Measurements from ENCODE around the gene NAA11. TPM values are rescaled to one million over a fixed set of nuclear protein-coding genes. Genes with fewer than 3 reads are reported as not detected.

The NAA11 gene
- total and polyA plus RNA-seq, 3 donors from 2014 or later: 17.2 to 23.0 (median 17.9) TPM

DNA sequence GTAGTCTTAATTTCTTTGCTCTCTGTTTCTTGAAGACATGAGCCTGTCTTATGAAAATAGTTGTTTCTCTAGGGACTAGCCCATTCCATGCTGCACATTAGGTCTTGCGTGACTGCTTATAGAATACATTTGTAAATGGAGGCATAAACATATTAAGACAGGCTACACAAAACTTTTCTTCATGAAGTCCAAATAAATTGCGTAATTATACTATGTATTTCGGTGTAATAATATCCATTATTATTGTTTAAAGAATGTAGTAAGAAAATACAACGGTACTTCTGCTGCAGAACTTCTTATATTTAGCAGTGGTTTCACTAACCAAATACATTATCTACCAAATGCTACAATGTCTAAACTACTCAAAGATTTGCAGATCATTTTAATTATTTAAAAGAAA is 8.5 kb upstream of the NAA11 start:
- intact Hi-C loops (cut with DNase I; ENCODE audit: low total_unique reads): no loop called here
- H3K36me3 ChIP-seq (ENCODE audit: low read depth, missing control alignments): no peaks in the 10 kb centered on the region
- H3K9me3 ChIP-seq: no peaks in the 10 kb centered on the region
- no peak for DNase-seq
- no peak overlapping the region for H3K27ac ChIP-seq
- TF ChIP-seq POLR2A (IDR thresholded peaks at IDR 0.05): no peak
- TF ChIP-seq, protein P1, sequence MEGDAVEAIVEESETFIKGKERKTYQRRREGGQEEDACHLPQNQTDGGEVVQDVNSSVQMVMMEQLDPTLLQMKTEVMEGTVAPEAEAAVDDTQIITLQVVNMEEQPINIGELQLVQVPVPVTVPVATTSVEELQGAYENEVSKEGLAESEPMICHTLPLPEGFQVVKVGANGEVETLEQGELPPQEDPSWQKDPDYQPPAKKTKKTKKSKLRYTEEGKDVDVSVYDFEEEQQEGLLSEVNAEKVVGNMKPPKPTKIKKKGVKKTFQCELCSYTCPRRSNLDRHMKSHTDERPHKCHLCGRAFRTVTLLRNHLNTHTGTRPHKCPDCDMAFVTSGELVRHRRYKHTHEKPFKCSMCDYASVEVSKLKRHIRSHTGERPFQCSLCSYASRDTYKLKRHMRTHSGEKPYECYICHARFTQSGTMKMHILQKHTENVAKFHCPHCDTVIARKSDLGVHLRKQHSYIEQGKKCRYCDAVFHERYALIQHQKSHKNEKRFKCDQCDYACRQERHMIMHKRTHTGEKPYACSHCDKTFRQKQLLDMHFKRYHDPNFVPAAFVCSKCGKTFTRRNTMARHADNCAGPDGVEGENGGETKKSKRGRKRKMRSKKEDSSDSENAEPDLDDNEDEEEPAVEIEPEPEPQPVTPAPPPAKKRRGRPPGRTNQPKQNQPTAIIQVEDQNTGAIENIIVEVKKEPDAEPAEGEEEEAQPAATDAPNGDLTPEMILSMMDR (IDR thresholded peaks at IDR 0.05): no peak
- WGBS, 2 donors: 72 to 93% methylated on average over 4 of the region's 4 CpGs
- no peaks in the 10 kb centered on the region for H3K4me1 ChIP-seq
- H3K4me3 ChIP-seq: no peak overlapping the region
- no peaks in the 10 kb centered on the region for H3K27me3 ChIP-seq

DNA sequence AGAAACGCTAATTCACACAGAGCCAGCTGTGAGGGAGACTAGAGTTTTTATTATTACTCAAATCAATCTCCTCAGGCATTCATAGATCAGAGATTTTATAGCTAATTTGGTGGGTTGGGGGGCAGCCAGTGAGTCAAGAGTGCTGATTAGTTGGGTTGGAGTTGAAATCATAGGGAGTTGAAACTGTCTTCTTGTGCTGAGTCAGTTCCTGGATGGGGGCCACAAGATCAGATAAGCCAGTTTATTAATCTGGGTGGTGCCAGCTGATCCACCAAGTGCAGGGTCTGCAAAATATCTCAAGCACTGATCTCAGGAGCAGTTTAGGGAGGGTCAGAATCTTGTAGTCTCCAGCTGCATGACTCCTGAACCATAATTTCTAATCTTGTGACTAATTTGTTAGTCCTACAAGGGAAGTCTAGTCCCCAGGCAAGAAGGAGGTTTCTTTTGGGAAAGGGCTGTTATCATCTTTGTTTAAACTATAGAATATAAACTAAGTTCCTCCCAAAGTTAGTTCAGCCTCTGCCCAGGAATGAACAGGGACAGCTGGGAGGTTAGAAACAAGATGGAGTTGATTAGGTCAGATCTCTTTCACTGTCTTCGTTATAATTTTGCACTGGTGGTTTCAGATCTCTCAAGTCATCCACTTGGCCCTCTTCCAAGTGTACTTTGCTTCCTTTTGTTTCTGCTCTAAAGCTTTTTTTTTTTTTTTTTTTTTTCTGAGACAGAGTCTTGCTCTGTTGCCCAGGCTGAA is 5.4 kb upstream of the NAA11 start:
- Histone ChIP-seq H3K4me1 (no peaks in the 10 kb centered on the region), H3K9me3 (no peaks in the 10 kb centered on the region), H3K27me3 (no peaks in the 10 kb centered on the region), H3K27ac (no peak overlapping the region), H3K36me3 (ENCODE audit: low read depth, missing control alignments) (no peaks in the 10 kb centered on the region), H3K4me3 (no peak overlapping the region)
- no peak for DNase-seq
- WGBS, 2 donors: 57 to 72% methylated on average over 2 of the region's 2 CpGs
- TF ChIP-seq, protein P1 (IDR thresholded peaks at IDR 0.05): no peak
- no peak for TF ChIP-seq POLR2A (IDR thresholded peaks at IDR 0.05)
- intact Hi-C loops (cut with DNase I; ENCODE audit: low total_unique reads): no loop called here

DNA sequence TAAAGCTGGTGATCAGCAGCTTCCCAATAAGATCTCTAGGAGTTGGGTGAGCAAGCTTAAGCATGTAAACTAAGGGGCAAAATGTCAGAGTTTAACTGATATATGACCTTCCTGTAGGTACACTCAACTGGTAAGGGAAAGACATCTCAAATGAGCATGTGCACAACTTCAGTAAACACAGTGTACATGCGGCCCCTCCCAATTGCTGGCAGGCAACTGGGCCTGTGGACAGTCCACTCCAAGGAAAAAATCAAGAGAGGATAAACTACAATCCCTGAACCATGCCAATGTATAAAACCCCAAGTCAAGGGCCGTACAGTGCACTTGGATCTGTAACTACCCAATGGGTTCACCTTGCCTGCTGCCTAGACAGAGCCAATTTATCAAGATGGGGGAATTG is 4.9 kb upstream of the NAA11 start:
- no peak overlapping the region for H3K4me3 ChIP-seq
- 82 to 90% methylated on average over 2 of the region's 2 CpGs for WGBS, 2 donors
- H3K27ac ChIP-seq: no peak overlapping the region
- no peaks in the 10 kb centered on the region for H3K36me3 ChIP-seq (ENCODE audit: low read depth, missing control alignments)
- DNase-seq: no peak
- intact Hi-C loops (cut with DNase I; ENCODE audit: low total_unique reads): no loop called here
- H3K9me3 ChIP-seq: no peaks in the 10 kb centered on the region
- TF ChIP-seq, protein P1 (IDR thresholded peaks at IDR 0.05): no peak
- TF ChIP-seq POLR2A (IDR thresholded peaks at IDR 0.05): no peak
- no peaks in the 10 kb centered on the region for H3K27me3 ChIP-seq
- no peaks in the 10 kb centered on the region for H3K4me1 ChIP-seq

DNA sequence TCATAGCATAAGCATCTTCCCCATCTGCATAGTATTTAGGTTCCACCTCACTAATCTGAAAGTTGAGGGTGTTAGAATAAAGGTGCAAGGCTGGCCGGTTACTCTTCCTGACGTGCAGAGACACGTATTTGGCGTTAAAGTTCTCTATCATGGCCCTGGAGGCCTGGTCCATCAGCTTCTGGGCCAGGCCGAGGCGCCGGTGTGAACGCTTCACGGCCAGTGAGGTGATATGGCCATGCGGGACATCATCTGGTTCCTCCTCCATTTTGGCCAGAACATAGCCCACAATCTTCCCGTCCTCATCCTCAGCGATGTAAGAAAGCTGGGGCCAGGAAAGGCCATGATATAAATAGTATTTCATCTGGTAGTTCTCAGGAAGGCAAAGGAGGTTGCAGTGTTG is 425 bp downstream of the NAA11 start:
- peak overlapping the region; percentile 40 to 53 for H3K4me3 ChIP-seq
- H3K27ac ChIP-seq: peak overlapping the region in 1 of 2 donors; percentile 26
- no peaks in the 10 kb centered on the region for H3K27me3 ChIP-seq
- no peak for TF ChIP-seq POLR2A (IDR thresholded peaks at IDR 0.05)
- TF ChIP-seq, protein P1 (IDR thresholded peaks at IDR 0.05): no peak
- intact Hi-C loops (cut with DNase I; ENCODE audit: low total_unique reads): no loop called here
- no peaks in the 10 kb centered on the region for H3K9me3 ChIP-seq
- 81 to 86% methylated on average over 12 of the region's 12 CpGs for WGBS, 2 donors
- no peaks in the 10 kb centered on the region for H3K36me3 ChIP-seq (ENCODE audit: low read depth, missing control alignments)
- no peak for DNase-seq
- no peaks in the 10 kb centered on the region for H3K4me1 ChIP-seq

DNA sequence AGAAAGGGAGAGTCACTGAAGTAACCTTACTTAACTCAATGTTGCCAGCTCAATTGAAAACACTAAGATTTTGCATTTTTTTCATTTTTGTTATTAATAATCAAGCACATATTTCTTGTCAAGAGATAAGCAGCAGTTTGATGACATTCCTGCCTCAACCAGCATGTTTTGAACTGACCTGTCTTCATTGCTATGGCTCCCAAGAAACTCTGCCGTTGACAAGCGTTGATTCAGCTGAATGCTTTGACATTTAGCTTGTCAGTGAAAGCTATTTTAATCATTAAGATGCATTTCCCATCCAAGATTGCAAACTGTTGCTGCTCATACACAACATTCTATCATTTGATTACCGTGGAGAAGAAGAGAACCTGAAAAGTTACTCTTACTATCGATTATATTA is 5.9 kb downstream of the NAA11 start:
- Histone ChIP-seq H3K9me3 (no peaks in the 10 kb centered on the region), H3K36me3 (ENCODE audit: low read depth, missing control alignments) (no peaks in the 10 kb centered on the region), H3K4me1 (no peaks in the 10 kb centered on the region), H3K27me3 (no peaks in the 10 kb centered on the region), H3K27ac (no peak overlapping the region), H3K4me3 (no peak overlapping the region)
- no peak for DNase-seq
- intact Hi-C loops (cut with DNase I; ENCODE audit: low total_unique reads): no loop called here
- 79 to 80% methylated on average over 4 of the region's 4 CpGs for WGBS, 2 donors
- no peak for TF ChIP-seq POLR2A (IDR thresholded peaks at IDR 0.05)
- TF ChIP-seq, protein P1 (IDR thresholded peaks at IDR 0.05): no peak
